Embryonic facial prominence (tissue), 1 donor: ENCODE data around the gene ADORA2B.
"Not testable (repeated sequence)": the region's sequence is repeated elsewhere in the genome, so short reads cannot be mapped to it uniquely, and the experiment has no call there.

Experiments used
- DNase-seq: peaks from one replicate; pipeline ENCODE4 v3.0.0-alpha.2; 2016; ENCODE audit errors: extremely low spot score

ADORA2B gene

GRCh38 chr17:15922586-15922985 lies 22.3 kb upstream of the ADORA2B start:
- DNase-seq: no peak

DNA sequence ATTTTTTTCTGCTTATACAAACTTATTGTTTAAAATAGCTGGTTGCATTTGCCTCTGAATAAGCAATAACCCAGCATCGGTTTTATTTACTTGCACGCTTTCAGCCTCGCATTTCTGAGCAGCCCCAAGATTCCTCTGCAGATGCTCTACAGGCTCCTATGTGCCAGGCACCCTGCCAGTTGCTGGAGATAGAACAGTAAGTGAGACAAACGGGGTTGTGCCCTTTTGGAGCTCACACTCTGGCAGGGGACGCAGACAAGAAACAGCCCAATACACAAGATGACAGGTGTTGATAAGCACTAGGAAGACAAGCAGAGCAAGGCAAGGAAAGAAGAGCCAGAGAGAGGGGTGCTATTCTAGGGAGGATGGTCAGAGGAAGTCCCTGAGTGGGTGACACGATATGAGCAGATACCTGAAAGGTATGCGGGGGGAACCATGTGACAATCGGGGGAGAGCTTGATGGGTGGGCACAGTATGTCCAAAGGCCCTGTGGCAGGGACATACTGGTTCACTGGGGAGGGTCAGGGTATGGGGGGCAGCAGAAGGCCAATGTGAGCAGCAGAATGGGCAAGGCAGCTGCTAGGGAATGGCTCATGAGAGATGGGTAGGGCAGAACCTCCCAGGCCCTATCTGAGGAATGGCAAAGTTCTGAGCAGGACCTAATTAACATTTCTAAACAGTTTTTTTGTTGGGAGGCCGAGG lies 18.7 kb upstream of the ADORA2B start:
- no peak for DNase-seq

DNA sequence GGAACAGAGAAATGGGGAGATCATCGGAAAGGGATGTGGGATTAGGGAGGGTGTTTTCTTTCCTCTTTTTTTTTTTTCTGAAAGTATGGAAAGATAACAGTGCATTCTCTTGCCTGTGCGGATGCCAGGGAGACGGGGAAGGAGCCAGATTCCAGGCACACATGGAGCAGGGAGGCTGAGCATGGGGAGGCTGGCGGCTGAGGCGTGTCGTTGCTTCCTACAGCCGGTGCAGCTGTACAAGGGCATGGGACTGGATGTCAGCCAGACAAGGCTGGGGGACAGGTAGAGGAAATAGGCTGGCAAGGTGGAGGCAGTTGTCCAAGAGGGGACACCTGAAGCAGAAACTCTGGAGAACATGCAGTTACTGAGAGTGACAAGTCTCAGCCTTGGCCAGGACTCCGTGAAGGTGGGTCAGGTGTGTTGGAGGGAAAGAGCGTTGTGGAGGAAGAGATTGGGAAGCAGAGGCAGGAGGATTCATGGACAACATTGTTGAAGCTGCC lies 16.6 kb upstream of the ADORA2B start:
- DNase-seq: no peak

DNA sequence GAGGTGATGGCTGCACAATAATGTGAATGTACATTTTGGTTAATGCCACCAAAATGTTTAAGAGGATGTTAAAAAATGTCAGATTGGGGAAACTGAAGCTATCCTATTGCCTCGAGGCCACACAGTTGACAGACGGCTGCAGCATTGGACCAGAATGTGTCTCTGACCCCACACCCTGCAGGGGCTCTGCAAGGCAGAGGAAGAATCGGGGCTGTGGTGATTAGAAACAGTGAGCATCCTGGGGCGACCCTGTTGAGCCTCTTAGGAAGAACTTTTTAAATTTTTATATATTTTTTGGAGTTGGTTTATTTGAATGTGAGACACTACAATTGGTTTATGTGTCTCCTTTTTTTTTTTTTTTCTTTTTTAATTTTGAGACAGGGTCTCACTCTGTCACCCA lies 15.0 kb upstream of the ADORA2B start:
- DNase-seq: no peak

- DNase-seq: no peak
Observed at GRCh38 chr17:15930426-15930825, 14.5 kb upstream of the ADORA2B start.

DNA sequence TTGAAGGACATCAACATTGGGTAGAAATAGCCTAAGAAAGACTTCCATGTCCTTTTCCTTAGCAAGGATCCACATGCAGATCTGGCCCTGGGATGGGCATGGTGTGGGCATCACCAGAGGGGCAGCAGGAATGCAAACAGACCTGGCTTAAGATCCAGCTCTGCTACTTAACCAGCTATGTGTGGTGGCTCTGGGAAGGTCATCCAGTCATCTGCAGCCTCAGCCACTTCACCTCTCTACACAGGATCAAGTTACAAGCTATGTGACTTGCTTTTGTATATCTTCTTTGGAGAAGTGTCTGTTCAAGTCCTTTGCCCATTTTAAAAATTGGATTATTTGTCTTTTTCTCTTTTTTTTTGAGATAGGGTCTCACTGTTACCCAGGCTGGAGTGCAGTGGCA lies 13.5 kb upstream of the ADORA2B start:
- DNase-seq: no peak

- no peak for DNase-seq
Observed at GRCh38 chr17:15934866-15935265, 10.1 kb upstream of the ADORA2B start.

DNA sequence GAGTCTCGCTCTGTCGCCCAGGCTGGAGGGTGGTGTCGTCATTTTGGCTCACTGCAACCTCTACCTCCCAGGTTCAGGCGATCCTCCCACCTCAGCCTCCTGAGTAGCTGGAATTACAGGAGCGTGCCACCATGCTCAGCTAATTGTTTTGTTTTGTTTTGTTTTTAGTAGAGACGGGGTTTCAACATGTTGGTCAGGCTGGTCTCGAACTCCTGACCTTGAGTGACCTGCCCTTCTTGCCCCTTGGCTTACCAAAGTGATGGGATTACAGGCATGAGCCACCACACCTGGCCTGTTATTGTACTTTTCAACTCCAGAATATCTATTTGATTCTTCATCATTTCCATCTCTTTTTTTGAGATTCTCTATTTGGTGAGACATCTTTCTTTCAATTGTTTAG lies 9.0 kb upstream of the ADORA2B start:
- DNase-seq: no peak

- DNase-seq: not testable (repeated sequence)
Observed at GRCh38 chr17:15936481-15936880, 8.4 kb upstream of the ADORA2B start.

- DNase-seq: no peak
Observed at GRCh38 chr17:15941781-15942180, 3.1 kb upstream of the ADORA2B start.

DNA sequence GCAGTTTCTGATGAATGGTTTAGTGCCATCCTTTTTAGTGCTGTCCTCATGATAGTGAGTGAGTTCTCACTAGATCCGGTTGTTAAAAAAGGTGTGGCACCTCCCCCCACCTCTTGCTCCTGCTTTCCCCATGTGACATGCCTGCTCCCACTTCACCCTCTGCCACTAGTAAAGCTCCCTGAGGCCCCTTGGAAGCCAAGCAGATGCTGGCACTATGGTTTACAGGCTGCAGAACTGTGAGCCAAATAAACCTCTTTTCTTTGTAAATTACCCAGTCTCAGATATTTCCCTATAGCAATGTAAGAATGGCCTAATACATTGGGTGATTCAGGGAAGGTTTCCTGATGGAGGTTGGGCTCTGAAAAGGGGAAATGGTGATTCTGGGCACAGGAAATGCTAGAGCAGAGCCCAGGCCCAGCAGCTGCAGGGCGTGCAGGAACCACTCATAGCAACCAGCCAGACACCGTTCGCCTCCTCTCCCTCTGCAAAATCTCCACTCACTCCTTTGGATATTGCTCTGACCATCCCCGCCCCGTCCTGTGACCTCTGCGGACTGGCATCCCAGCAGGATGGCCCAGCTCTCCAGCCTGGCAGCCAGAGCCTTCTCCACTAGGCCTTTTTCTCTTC lies 2.6 kb upstream of the ADORA2B start:
- DNase-seq: no peak

- DNase-seq: no peak
Observed at GRCh38 chr17:15943971-15944758, 765 bp upstream of the ADORA2B start.

DNA sequence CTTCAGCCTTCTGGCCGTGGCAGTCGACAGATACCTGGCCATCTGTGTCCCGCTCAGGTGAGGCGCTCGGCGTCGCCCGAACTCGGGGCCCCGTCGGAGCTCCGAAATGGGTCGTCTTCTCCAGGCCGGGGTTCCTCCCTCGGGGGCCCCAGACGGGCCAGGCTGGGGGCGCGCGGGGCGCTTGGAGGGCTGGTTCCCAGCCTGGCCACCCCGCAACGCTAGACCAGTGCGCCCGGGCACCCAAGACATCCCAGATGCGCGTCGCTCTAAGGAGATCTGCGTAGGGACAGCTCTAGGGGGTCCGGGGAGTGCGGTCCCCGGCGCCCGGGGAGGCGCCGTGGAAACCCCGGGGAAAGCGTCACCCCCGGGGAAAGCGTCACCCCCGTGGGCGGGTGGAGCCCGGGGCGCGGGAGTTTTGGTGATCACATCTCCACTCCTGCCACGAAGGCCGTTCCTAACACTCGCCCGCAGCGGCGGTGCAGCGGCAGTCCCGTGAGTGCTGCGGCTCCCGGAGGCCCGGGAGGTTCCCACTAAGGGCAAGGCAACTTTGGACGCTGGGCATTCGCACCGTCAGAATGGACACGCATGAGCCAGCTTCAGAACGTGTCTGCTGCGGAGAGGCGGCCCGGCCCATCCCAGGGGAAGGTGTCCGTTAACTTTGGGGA lies 729 bp downstream of the ADORA2B start:
- DNase-seq: no peak

- DNase-seq: no peak
Observed at GRCh38 chr17:15946611-15947120, 1.7 kb downstream of the ADORA2B start.

DNA sequence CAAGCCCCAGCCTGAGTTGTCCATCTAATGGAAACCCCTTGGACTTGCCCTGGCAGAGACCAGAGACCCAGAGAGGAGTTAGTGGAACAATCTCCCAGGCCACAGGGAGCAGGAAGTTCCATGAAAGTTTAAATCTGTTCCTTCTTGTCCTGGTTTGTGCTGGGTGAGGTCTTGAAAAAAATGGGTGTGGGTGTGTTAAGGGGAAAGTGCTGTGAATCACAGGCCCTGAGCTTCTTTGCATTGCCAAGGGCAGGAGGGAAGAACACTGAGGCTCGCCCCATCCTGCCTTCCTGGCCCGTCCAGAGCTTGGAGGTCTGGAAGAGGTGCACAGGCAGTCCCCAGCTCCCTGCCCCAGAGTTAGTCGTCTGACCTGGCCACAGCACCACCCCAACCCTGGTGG lies 2.3 kb downstream of the ADORA2B start:
- no peak for DNase-seq

DNA sequence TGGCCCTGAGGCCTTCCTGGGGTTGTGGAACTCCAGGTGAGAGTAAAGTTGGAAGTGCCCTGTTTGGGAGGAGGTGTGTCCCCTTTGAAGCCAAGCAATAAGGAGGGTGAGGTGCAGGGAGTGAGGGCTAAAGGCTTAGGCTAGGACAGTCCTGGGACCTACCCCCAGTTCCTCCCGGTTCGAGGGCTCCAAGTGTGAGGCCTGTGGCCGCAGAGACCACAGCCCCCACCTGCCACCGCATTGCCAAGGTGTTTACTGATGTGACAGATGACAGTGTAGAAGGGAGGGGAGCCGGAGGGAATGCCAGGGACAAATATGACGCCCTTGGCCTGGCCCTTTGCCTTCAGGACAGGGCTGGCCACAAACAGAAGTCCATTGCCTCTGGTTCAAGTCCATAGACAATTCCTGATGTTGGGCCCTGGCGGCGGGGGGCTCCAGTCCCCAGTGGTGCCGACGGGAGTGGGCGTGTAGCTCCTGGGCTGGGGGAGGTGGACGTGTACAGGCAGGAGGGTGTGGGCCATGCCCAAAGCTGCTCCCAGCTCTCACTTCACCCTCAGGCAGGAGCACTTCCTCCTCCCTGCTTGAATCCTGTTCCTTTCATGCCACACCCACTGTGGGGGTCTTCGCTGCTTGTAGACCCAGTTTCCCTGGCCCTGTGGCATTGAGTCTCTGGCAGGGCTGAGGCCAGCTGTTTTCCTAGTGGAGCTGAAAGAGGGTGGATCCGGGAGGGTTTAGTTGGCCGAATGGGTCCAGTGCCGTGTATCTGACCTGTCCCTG lies 3.2 kb downstream of the ADORA2B start:
- DNase-seq: no peak

DNA sequence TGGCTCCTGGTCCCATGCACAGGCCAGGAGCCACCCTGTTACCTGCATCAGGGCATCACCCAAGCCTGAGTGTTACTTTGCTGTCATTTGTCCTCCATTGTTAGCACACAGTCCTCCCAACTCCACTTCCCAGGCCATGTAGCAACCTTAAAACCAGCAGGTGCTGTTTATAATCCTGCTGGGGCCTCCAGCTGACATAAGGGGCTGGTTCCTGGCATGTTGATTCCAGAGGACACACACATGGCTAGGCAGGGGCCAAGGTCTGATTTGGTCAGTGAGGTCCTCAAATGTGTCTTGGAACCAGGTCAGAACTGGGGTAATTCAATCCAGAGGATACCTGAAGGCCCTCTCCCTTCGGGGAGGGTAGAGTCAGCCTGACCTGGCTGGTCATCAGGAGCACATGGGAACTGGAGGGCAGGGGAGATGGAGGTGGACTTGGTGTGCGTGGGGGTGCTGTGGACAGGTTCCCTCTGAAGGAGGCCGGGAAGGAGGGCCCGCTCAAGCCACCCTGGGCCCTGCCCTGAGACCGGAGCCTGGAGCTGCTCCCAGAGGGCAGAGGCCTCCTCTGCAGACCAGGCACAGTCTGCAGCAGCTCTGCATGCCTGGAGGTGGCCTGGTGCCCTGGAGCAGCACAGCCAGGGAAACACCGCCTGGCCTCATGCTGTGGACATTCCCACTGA lies 6.6 kb downstream of the ADORA2B start:
- DNase-seq: no peak

DNA sequence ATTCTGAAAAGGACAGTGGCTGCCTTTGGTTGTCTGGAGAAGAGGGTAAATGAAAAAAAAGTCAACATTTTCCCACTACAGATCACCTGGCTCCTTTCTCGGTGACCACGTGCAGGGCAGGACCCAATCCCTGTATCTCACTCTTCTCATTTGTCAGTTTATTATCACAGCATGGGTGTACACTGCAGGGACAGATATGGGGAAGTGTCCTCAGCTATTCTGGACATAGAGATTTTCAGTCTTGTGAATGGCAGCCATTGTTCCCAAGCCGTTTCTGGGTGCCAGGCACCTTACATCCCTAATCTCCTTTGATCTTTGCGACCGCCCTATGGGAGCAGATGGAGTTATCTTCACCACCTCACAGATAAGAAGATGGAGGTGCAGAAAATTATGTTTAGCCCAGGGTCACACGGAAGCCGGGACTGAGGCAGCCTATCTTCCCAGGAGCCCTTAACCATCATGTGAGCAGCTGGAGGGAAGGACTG lies 7.2 kb downstream of the ADORA2B start:
- DNase-seq: no peak

DNA sequence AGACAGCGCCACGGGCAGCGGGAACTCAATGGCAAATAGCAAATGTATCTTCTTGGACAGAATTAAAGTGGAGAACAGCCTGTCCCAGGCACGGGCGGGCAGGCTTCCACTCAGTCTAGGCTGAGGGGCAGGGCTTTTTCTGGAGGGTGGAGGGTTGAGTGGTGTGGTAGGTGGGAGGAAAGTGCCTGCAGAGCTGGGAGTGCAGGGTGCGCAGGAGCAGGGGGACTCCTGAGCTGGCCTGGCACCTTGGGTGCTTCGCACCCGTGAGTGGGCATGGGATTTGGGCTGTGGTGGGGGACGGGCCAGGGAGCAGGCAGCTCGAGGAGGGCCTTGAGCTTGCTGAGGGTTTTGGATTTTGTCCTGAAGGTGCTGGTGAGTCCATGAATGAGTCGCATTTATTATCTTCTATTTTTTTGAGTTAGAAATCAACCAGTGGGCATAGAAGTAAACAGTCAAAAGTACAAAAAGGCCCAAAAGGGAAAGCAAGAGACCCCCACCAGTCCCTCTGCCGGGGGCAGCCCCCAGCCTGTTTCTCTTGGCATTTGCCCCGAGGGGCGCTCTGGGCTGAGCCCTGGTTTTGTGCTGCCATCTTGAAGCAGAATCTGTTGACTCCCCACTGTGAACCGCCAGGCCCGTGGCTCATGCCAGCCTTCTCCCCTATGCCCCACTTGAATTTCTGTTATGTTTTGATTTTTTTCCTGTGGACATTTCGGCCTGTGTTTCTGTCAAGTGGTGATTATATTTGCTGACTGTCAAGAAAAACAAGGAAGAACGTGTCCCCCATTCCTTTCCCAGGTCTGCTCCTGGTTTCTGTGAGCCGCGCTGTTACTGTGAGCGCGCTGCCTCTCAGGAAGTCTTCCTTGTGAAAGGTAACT lies 8.2 kb downstream of the ADORA2B start:
- DNase-seq: no peak
